ENCODE results near the gene CDC42BPB. TPM values are rescaled to one million over a fixed set of nuclear protein-coding genes. Genes with fewer than 3 reads are reported as not detected.

Gene CDC42BPB
- total RNA-seq, 4 donors from 2014 or later = 93.9 to 132 (median 110) TPM

GRCh38 chr14:102891556-102891955, 165.8 kb downstream of the CDC42BPB start:
- H3K27ac ChIP-seq (replicated peaks in 1 of 4) = no peak overlapping the region
- no peak for DNase-seq (ENCODE audit: extremely low spot score)
- intact Hi-C loops (cut with DNase I) = no loop called here
- peaks cover 3 to 50% (median 23%) of the 10 kb centered on the region in 4 donors for H3K36me3 ChIP-seq
- 75% methylated on average over 4 of the region's 4 CpGs for WGBS
- TF ChIP-seq POLR2AphosphoS5 (IDR thresholded peaks at IDR 0.05) (no peak), EP300 (IDR thresholded peaks at IDR 0.05) (no peak), POLR2A (IDR thresholded peaks at IDR 0.05; ENCODE audit: low read depth) (no peak)
- TF ChIP-seq, protein P1, sequence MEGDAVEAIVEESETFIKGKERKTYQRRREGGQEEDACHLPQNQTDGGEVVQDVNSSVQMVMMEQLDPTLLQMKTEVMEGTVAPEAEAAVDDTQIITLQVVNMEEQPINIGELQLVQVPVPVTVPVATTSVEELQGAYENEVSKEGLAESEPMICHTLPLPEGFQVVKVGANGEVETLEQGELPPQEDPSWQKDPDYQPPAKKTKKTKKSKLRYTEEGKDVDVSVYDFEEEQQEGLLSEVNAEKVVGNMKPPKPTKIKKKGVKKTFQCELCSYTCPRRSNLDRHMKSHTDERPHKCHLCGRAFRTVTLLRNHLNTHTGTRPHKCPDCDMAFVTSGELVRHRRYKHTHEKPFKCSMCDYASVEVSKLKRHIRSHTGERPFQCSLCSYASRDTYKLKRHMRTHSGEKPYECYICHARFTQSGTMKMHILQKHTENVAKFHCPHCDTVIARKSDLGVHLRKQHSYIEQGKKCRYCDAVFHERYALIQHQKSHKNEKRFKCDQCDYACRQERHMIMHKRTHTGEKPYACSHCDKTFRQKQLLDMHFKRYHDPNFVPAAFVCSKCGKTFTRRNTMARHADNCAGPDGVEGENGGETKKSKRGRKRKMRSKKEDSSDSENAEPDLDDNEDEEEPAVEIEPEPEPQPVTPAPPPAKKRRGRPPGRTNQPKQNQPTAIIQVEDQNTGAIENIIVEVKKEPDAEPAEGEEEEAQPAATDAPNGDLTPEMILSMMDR (IDR thresholded peaks at IDR 0.05) = no peak
- peaks cover 0 to 22% (median 16%) of the 10 kb centered on the region in 4 donors for H3K4me1 ChIP-seq
- no peaks in the 10 kb centered on the region for H3K27me3 ChIP-seq
- no peak overlapping the region for H3K4me3 ChIP-seq
- no peaks in the 10 kb centered on the region for H3K9me3 ChIP-seq

DNA sequence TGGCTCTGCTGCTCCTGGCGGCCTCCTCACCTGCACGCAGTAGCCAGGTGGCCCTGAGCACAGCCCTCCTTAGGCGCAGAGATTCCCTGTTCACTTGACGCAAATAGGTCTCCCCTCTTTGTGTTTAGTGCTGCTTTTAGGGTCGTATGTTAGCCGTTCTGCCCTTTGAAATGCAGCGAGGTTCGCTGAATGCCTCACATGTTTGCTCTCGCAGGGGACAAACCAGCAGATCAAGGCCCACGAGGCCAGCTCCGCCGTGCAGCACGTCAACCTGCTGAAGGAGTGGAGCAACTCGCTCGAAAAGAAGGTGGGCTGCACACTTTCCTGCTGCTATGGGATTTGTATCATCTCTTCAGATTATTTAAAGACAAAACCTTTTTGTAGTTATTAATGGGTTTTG, 166.2 kb downstream of the CDC42BPB start:
- 87% methylated on average over 15 of the region's 15 CpGs for WGBS
- Histone ChIP-seq H3K27me3 (no peaks in the 10 kb centered on the region), H3K4me1 (peaks cover 0 to 22% (median 16%) of the 10 kb centered on the region in 4 donors), H3K36me3 (peaks cover 3 to 53% (median 25%) of the 10 kb centered on the region in 4 donors), H3K9me3 (no peaks in the 10 kb centered on the region), H3K27ac (replicated peaks in 1 of 4) (no peak overlapping the region), H3K4me3 (no peak overlapping the region)
- TF ChIP-seq POLR2AphosphoS5 (IDR thresholded peaks at IDR 0.05) (no peak), POLR2A (IDR thresholded peaks at IDR 0.05; ENCODE audit: low read depth) (no peak), EP300 (IDR thresholded peaks at IDR 0.05) (no peak)
- TF ChIP-seq, protein P1 (IDR thresholded peaks at IDR 0.05) = no peak
- DNase-seq (ENCODE audit: extremely low spot score) = no peak
- intact Hi-C loops (cut with DNase I) = no loop called here

GRCh38 chr14:102889615-102890014, 167.7 kb downstream of the CDC42BPB start:
- Histone ChIP-seq H3K9me3 (no peaks in the 10 kb centered on the region), H3K27ac (replicated peaks in 1 of 4) (no peak overlapping the region), H3K4me1 (peaks cover 0 to 22% (median 16%) of the 10 kb centered on the region in 4 donors), H3K4me3 (no peak overlapping the region), H3K27me3 (no peaks in the 10 kb centered on the region), H3K36me3 (peaks cover 3 to 57% (median 24%) of the 10 kb centered on the region in 4 donors)
- WGBS = 98% methylated on average over 7 of the region's 7 CpGs
- no peak for TF ChIP-seq POLR2AphosphoS5 (IDR thresholded peaks at IDR 0.05)
- TF ChIP-seq, protein P1 (IDR thresholded peaks at IDR 0.05) = no peak
- TF ChIP-seq EP300 (IDR thresholded peaks at IDR 0.05) = no peak
- TF ChIP-seq POLR2A (IDR thresholded peaks at IDR 0.05; ENCODE audit: low read depth) = no peak
- no peak for DNase-seq (ENCODE audit: extremely low spot score)
- intact Hi-C loops (cut with DNase I) = no loop called here

DNA sequence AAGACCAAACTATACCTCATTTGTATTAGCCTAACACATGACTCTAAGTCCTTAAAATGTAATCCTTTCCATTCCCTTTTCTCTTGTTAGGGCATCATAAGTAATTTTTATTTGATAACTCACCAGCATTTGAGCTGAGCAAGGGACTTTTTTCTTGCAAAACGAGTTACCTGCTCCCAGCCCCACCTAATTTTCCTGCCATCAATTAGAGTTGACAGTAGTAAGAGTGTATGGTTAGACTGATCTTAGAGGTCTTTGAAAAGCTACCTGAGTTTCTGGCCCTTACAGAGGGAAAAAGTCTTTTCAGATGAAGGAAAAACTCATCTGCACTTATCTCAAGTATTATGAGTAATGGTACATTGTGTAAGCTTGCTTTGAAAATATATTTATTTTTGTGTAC, 168.6 kb downstream of the CDC42BPB start:
- peaks cover 3 to 57% (median 22%) of the 10 kb centered on the region in 4 donors for H3K36me3 ChIP-seq
- no peaks in the 10 kb centered on the region for H3K27me3 ChIP-seq
- no peak overlapping the region for H3K27ac ChIP-seq (replicated peaks in 1 of 4)
- H3K4me3 ChIP-seq = no peak overlapping the region
- peaks cover 0 to 18% (median 10%) of the 10 kb centered on the region in 4 donors for H3K4me1 ChIP-seq
- no peak for DNase-seq (ENCODE audit: extremely low spot score)
- no peaks in the 10 kb centered on the region for H3K9me3 ChIP-seq
- TF ChIP-seq POLR2AphosphoS5 (IDR thresholded peaks at IDR 0.05) (no peak), POLR2A (IDR thresholded peaks at IDR 0.05; ENCODE audit: low read depth) (no peak), EP300 (IDR thresholded peaks at IDR 0.05) (no peak)
- TF ChIP-seq, protein P1 (IDR thresholded peaks at IDR 0.05) = no peak
- 83% methylated on average over 1 of the region's 1 CpG for WGBS
- intact Hi-C loops (cut with DNase I) = no loop called here

All from esophagus muscularis mucosa (tissue), 4 donors.